Mucosa of descending colon (tissue), 3 donors: ENCODE data around the gene NDUFS4. TPM values are rescaled to one million over a fixed set of nuclear protein-coding genes. Genes with fewer than 3 reads are reported as not detected.

Source experiments
- ATAC-seq: fragments of 200-7000 bp; cut with Tn5 transposase; one replicate; pipeline ENCODE4 v1.9.1; 2020; ENCODE audit warnings: mild to moderate bottlenecking, moderate library complexity
- DNase-seq, 3 donors: peaks; one replicate each; pipeline ENCODE4 v3.0.0-alpha.2; 2020
- H3K36me3 ChIP-seq: fragments of 200-600 bp; one replicate; pipeline ENCODE4 v1.8.0; 2021; ENCODE audit warnings: low read depth, mild to moderate bottlenecking
- H3K4me1 ChIP-seq: fragments of 200-600 bp; one replicate; pipeline ENCODE4 v1.8.0; 2021; ENCODE audit warnings: low read depth, mild to moderate bottlenecking
- H3K4me3 ChIP-seq: fragments of 200-600 bp; one replicate; pipeline ENCODE4 v1.8.0; 2021; ENCODE audit warnings: mild to moderate bottlenecking
- H3K9me3 ChIP-seq: fragments of 200-600 bp; one replicate; pipeline ENCODE4 v1.8.0; 2021; ENCODE audit warnings: mild to moderate bottlenecking
- intact Hi-C, 2 donors: fragments of 100-400 bp; cut with DNase I in 1 of 2; cut with micrococcal nuclease in 1 of 2; formaldehyde crosslinking; loops; one replicate each; pipeline versions ENCODE4 v1.11.0 to v1.11.1; 2022; cut with DNase I, micrococcal nuclease
- total RNA-seq, 3 donors: library from RNA; stranded (reverse); fragmentation: NEBNext Ultra II Directional in 2 of 3; extraction: Animal tissue kit (Norgen Biotek cat#: 25700) in 2 of 3; gene quantifications; one replicate each; pipeline versions ENCODE4 v1.2.1 to v1.2.4, GENCODE V29; 2021 to 2023
- TF ChIP-seq, protein P1 (sequence below): fragments of 200-600 bp; IDR thresholded peaks from one replicate; pipeline ENCODE4 v1.8.0; 2022; ENCODE audit warnings: antibody characterized with exemption, mild to moderate bottlenecking
- donor health status: DM: no; HTN: no; CAD: no; lungs with moderate emphysema.
- donor health status: DM: no; HTN: no; CAD: no.
- donor health status: DM: no; HTN: yes; CAD: no.

Gene NDUFS4
- total RNA-seq, 3 donors from 2014 or later = 83.6 to 96.6 (median 84.9) TPM

DNA sequence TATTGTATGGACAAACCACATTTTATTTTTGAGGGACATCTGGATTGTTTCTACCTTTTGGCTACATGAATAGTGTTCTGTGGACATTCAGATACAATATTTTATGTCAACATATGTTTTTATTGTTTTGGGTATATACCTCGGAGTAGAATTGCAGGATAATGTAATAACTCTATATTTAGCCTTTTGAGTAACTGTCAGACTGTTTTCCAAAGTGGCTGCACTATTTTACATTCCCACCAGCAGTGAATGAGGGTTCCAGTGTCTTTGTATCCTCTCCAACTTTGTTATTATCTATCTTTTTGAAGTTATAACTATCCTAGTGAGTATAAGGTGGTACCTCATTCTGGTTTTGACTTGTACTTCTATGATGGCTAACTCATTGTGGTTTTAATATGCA is 11.0 kb downstream of the NDUFS4 start:
- TF ChIP-seq, protein P1, sequence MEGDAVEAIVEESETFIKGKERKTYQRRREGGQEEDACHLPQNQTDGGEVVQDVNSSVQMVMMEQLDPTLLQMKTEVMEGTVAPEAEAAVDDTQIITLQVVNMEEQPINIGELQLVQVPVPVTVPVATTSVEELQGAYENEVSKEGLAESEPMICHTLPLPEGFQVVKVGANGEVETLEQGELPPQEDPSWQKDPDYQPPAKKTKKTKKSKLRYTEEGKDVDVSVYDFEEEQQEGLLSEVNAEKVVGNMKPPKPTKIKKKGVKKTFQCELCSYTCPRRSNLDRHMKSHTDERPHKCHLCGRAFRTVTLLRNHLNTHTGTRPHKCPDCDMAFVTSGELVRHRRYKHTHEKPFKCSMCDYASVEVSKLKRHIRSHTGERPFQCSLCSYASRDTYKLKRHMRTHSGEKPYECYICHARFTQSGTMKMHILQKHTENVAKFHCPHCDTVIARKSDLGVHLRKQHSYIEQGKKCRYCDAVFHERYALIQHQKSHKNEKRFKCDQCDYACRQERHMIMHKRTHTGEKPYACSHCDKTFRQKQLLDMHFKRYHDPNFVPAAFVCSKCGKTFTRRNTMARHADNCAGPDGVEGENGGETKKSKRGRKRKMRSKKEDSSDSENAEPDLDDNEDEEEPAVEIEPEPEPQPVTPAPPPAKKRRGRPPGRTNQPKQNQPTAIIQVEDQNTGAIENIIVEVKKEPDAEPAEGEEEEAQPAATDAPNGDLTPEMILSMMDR = no peak
- Histone ChIP-seq H3K4me3 (no peak overlapping the region), H3K36me3 (no peaks in the 10 kb centered on the region), H3K4me1 (peaks cover 4% of the 10 kb centered on the region), H3K9me3 (no peaks in the 10 kb centered on the region)
- intact Hi-C loops = no loop called here
- DNase-seq (no peak), ATAC-seq (no peak)

DNA sequence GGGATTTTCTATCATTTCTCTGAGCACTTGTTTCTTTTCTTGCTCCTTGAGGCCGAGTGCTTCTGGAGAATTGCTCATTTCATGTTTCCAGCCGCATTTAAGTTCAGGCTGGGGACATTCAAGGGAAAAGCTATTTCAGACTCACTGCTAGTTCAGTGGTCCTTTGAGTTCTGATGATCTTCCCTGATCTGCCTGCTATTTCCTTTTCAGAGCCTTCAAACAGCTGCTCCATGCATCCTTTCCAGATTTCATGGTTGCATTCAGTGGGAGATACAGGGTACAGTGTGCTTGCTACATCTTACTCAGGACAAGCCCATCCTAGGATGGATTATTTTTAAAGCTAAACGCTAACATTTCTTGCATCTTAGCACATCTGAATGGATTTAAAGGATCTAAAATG is 14.7 kb downstream of the NDUFS4 start:
- TF ChIP-seq, protein P1 = no peak
- intact Hi-C loops = no loop called here

DNA sequence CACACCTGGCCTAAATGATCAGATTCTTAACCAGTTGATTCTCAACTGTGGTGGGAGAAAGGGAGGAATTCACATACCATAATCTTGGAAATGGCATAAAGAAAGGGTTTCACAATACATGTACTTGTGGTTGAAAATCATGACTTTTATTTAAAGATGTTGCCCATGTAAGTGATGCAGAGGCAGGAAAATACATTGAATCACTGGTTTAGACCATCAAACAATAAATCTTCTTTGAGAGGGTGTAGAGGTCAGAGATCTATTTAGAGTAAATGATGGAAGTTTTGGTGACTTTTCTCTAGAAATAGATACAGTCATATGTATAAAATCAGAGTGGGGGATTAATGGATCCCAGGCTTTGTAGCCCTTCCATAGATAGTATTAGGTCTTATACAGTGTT is 15.4 kb downstream of the NDUFS4 start:
- no peak for ATAC-seq
- TF ChIP-seq, protein P1 = no peak
- Histone ChIP-seq H3K9me3 (no peaks in the 10 kb centered on the region), H3K4me3 (no peak overlapping the region), H3K4me1 (peaks cover 4% of the 10 kb centered on the region), H3K36me3 (no peaks in the 10 kb centered on the region)
- no peak for DNase-seq
- intact Hi-C loops = no loop called here

More for the DNA sequence above, 14.7 kb downstream of the NDUFS4 start:
- Histone ChIP-seq H3K36me3 (no peaks in the 10 kb centered on the region), H3K4me3 (no peak overlapping the region), H3K4me1 (peaks cover 4% of the 10 kb centered on the region), H3K9me3 (no peaks in the 10 kb centered on the region)
- ATAC-seq (no peak), DNase-seq (no peak)

DNA sequence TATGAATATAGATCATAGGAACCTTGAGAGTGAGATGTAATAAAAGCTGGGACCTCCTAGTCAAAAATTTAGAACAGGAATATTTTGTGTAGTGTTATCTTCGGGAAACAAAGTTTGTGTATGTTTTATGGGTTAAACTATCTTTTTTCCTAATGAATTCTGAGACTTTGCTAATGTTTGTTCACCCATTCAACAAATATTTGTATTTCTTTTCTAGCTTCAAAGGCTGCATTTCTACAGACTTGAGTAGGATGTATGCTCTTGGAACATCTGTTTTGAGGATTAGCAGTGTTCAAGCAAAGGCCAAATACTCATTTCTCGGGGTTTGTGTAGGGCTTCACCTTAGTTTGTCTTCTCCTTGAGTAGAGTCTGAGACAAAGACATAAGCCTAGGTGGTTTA is 16.2 kb downstream of the NDUFS4 start:
- H3K9me3 ChIP-seq = no peaks in the 10 kb centered on the region
- no peak for DNase-seq
- H3K36me3 ChIP-seq = no peaks in the 10 kb centered on the region
- intact Hi-C loops = no loop called here
- peaks cover under 1% of the 10 kb centered on the region for H3K4me1 ChIP-seq
- TF ChIP-seq, protein P1 = no peak
- no peak for ATAC-seq
- H3K4me3 ChIP-seq = no peak overlapping the region

DNA sequence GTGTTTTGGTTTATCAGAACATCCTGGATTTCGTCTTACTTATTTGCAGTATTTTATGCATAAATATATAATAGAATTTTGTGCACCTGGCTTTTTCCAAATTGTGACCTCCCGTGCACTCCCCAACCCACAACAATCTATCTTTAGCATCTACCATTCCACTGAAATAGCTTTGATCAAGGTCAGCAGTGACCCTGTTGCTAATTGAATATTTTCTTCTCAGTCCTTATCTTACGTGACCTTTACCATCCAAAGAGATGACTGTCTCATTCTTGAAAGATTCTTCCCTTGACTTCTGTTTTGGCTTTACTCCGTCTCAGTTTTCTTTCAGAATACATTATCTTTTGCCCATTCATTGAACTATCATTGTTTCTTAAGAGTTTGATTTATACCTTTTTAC is 18.4 kb downstream of the NDUFS4 start:
- no peaks in the 10 kb centered on the region for H3K4me1 ChIP-seq
- intact Hi-C loops = no loop called here
- DNase-seq (no peak), ATAC-seq (no peak)
- no peaks in the 10 kb centered on the region for H3K9me3 ChIP-seq
- H3K36me3 ChIP-seq = no peaks in the 10 kb centered on the region
- TF ChIP-seq, protein P1 = no peak
- no peak overlapping the region for H3K4me3 ChIP-seq

DNA sequence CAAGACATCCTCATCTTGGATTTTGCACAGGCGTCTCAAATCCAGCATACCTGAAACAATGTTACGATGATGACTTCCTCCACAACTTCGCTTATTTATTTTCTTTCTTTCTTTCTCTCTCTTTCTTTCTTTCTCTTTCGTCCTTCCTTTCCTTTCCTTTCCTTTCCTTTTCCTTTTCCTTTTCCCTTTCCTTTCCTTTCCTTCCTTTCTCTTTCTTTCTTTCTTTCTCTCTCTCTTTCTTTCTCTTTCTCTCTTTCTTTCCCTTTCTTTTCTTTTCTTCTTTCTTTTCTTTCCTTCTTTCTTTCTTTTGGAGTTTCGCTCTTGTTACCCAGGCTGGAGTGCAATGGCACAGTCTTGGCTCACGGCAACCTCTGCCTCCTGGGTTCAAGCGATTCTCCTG is 20.1 kb downstream of the NDUFS4 start:
- intact Hi-C loops = no loop called here
- Histone ChIP-seq H3K9me3 (no peaks in the 10 kb centered on the region), H3K36me3 (no peaks in the 10 kb centered on the region), H3K4me3 (no peak overlapping the region), H3K4me1 (no peaks in the 10 kb centered on the region)
- ATAC-seq = no peak
- no peak for DNase-seq
- TF ChIP-seq, protein P1 = no peak
